GM19467 (cell line): ENCODE results near the gene RAB25.
"Not testable (repeated sequence)": the region's sequence is repeated elsewhere in the genome, so short reads cannot be mapped to it uniquely, and the experiment has no call there.

Experiments used
- ATAC-seq: cut with Tn5 transposase; IDR thresholded peaks from one replicate; pipeline ENCODE4 v1.9.1; 2021; ENCODE audit warnings: mild to moderate bottlenecking, moderate library complexity; ENCODE audit not compliant: unreplicated experiment

Gene RAB25

GRCh38 chr1:156115514-156116374, 54.8 kb downstream of the RAB25 start:
- no peak for ATAC-seq

DNA sequence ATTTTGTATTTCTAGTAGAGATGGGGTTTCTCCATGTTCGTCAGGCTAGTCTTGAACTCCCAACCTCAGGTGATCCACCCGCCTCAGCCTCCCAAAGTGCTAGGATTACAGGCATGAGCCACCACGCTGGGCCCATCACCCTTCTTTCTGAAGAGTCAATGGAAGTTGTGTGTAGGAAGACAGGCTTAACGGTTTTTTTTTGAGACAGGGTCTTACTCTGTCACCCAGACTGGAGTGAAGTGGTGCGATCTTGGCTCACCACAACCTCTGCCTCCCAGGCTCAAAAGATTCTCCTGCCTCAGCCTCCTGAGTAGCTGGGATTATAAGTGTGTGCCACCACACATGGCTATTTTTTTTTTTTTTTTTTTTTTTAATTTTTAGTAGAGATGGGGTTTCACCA, 55.8 kb downstream of the RAB25 start:
- not testable (repeated sequence) for ATAC-seq

- ATAC-seq = no peak
These were observed 56.6 kb downstream of the RAB25 start for GRCh38 chr1:156117414-156118176.

GRCh38 chr1:156118177-156118868, 57.4 kb downstream of the RAB25 start:
- ATAC-seq = no peak

DNA sequence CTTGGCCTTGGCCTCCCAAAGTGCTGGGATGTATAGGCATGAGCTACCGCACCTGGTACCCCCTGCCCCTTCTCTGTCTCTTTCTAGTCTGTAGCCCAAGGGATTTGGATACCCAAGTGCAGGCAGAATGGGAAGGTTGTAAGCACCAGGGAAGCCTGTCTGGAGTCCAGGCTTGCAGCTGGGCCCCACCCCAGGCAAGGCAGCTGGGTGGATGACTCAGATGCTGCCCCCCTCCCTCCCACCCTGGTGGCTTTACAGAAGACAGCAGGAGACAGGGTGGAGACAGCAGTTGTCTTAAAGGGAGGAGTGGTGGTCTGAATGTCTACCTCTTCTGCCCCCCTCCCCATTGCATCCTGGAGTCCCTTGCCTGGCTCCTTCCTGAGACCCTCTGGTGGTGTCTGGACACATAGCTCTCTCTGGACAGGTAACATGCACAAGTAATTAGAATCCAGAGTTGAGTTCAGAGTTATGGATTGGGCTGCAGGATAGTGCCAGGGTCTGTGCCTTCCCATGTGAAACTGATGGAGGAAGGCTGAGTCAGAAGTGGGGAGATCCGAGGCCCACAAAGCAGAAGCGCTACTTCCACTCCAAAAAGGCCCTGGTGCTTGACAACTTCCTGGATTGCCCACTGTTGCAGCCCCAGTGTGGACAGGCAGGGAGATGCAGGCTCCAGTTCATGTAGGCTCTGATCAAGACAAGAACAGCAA, 58.7 kb downstream of the RAB25 start:
- ATAC-seq = no peak
